C4-2B (cell line): Measurements from ENCODE around the gene BCAP29.

Experiments
- H3K27ac ChIP-seq: fragments of 450-650 bp; 2 replicates; pipeline ENCODE4 v1.5.1; 2017
- CTCF ChIP-seq: fragments of 450-650 bp; conservative IDR thresholded peaks from 2 replicates; pipeline ENCODE4 v1.5.1; 2017; ENCODE audit warnings: mild to moderate bottlenecking
- ZFX ChIP-seq: fragments of 450-650 bp; IDR thresholded peaks from 2 replicates; pipeline ENCODE4 v1.6.1; 2017

The BCAP29 gene

GRCh38 chr7:107641676-107642075 is 61.6 kb downstream of the BCAP29 start:
- H3K27ac ChIP-seq, result no peak overlapping the region
- no peak for TF ChIP-seq CTCF
- no peak for TF ChIP-seq ZFX

- TF ChIP-seq CTCF (no peak), ZFX (no peak)
- no peak overlapping the region for H3K27ac ChIP-seq
Measured at GRCh38 chr7:107642501-107642900, 62.5 kb downstream of the BCAP29 start.

GRCh38 chr7:107643407-107643806 is 63.4 kb downstream of the BCAP29 start:
- TF ChIP-seq CTCF, result peak; percentile 23
- TF ChIP-seq ZFX, result no peak

GRCh38 chr7:107643938-107644308 is 63.9 kb downstream of the BCAP29 start:
- H3K27ac ChIP-seq, result no peak overlapping the region
- TF ChIP-seq CTCF, result no peak
- TF ChIP-seq ZFX, result no peak

More at GRCh38 chr7:107643407-107643806, 63.4 kb downstream of the BCAP29 start:
- H3K27ac ChIP-seq, result no peak overlapping the region

GRCh38 chr7:107644309-107644974 is 64.4 kb downstream of the BCAP29 start:
- TF ChIP-seq CTCF, result no peak
- TF ChIP-seq ZFX, result no peak
- H3K27ac ChIP-seq, result no peak overlapping the region

GRCh38 chr7:107652642-107653041 is 72.6 kb downstream of the BCAP29 start:
- TF ChIP-seq ZFX (no peak), CTCF (no peak)
- no peak overlapping the region for H3K27ac ChIP-seq

- H3K27ac ChIP-seq, result no peak overlapping the region
Measured at GRCh38 chr7:107658467-107658866, 78.4 kb downstream of the BCAP29 start.

More at GRCh38 chr7:107658467-107658866, 78.4 kb downstream of the BCAP29 start:
- TF ChIP-seq ZFX, result no peak
- TF ChIP-seq CTCF, result no peak
